GM06990 (cell line): Measurements from ENCODE around the gene GRID1.

Experiments
- DNase-seq: peaks from one replicate; pipeline ENCODE4 v3.0.0-alpha.2; 2011; ENCODE audit not compliant: insufficient read length; ENCODE audit errors: extremely low read depth
- H3K27me3 ChIP-seq: replicated peaks from 2 replicates; pipeline ENCODE4 v1.6.0; 2011; ENCODE audit warnings: low read length; ENCODE audit not compliant: control insufficient read depth, insufficient read depth
- H3K36me3 ChIP-seq: 2 replicates; pipeline ENCODE4 v1.5.1; 2011; ENCODE audit warnings: low read length; ENCODE audit not compliant: control insufficient read depth, insufficient read depth
- H3K4me3 ChIP-seq: replicated peaks from 2 replicates; pipeline ENCODE4 v1.5.1; 2011; ENCODE audit warnings: low read depth, mild to moderate bottlenecking, control low read depth, low read length
- CTCF ChIP-seq: IDR thresholded peaks from 2 replicates; pipeline ENCODE4 v1.5.1; 2011; ENCODE audit warnings: low read length, control low read depth, mild to moderate bottlenecking, inconsistent platforms; ENCODE audit not compliant: insufficient read depth, poor library complexity, severe bottlenecking

GRID1 gene

DNA sequence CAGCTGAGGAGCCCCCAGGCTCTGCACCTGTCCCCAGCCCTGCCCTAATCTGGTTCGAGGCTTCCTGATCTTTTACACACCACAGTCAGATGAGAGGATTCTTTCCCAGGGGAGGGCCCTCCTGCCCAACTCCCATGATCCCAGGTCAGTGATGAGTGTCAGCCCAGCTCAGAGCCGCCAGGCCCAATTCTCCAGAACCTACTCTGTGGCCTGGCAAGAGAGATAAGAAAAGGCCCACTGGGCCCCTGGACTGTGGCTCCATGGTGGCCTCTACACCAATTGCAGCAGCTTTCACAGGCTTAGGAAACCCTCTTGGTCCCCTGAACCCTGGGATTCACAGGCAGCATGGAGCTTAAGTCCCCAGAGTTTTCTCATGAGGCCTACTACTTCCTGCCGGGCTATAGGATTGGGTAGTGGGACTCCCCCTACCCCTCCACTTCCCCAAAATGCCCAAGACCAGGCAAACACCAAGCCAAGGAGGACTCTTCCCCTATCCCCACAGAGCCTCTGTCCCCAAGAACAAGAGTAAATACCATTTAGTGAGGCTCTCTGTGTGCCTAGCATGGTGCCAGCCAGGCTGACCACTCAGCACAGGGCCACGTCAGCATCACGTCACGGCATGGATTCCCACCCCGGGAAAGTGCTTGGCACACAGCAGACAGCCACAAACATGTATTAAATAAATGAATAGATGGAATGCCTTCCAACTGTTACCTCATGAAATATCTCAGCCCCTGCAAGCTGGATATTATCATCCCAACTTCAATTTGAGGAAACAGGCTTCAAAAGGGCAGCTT is 100.0 kb downstream of the GRID1 start:
- H3K27me3 ChIP-seq = no peaks in the 10 kb centered on the region; the same call in none of the 2 replicates
- DNase-seq = no peak
- H3K4me3 ChIP-seq = no peak overlapping the region
- no peak for TF ChIP-seq CTCF
- H3K36me3 ChIP-seq = no peaks in the 10 kb centered on the region

GRCh38 chr10:86265895-86266259 is 100.7 kb downstream of the GRID1 start:
- Histone ChIP-seq H3K4me3 (no peak overlapping the region), H3K36me3 (no peaks in the 10 kb centered on the region), H3K27me3 (no peaks in the 10 kb centered on the region; the same call in none of the 2 replicates)
- TF ChIP-seq CTCF = no peak
- DNase-seq = no peak

DNA sequence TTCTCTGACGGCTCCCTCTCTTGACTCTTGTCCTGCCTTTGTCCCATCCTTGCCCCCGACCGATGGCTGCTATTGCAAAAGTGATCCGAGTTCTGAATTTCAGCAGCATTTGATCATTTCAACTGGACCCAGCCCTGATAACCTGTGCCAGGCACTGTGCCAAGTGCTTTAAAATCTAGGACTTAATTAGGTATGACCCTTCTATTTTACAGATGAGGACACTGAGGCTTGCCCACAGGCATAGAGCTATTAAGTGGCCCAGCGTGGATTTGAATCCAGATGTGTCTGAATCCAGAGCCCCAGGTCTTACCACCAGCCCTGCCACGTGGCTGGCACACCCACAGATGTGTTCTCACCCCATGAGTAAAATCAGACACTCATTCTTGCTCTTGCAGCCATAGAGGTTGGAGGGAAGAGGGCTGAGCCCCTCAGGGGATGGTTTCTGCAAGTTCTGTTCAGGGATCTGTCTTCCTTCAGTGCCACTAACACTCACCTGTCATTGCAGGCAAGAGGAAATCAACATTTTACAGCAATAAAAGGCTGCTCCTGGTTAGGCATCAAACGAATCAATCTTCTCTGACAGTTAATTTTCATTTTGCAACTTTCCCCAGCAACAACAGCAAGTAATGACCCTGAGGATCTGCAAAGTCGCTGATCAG is 101.2 kb downstream of the GRID1 start:
- H3K27me3 ChIP-seq = no peaks in the 10 kb centered on the region; the same call in none of the 2 replicates
- H3K4me3 ChIP-seq = no peak overlapping the region
- no peak for DNase-seq
- H3K36me3 ChIP-seq = no peaks in the 10 kb centered on the region
- TF ChIP-seq CTCF = no peak

GRCh38 chr10:86264481-86265231 is 101.9 kb downstream of the GRID1 start:
- Histone ChIP-seq H3K4me3 (no peak overlapping the region), H3K27me3 (no peaks in the 10 kb centered on the region; the same call in none of the 2 replicates), H3K36me3 (no peaks in the 10 kb centered on the region)
- DNase-seq = no peak
- TF ChIP-seq CTCF = no peak

DNA sequence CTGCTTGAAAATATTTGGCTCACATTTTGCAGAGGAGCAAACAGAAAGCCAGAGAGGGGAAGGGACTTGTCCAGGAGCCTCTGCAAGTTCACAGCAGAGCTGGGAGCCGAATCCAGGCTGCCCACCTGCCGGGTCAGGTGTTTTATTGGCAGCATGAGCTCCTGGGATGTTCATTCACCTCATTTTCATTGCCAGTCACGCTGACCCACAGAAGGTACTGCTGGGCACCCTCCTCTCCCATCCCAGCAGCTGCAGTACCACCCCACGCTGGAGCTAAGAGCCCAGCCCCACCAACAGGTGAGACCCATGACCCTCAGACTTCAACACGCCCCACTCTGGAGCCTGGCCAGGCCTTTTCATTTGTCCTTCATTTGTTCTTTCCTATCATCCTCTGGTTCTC is 102.7 kb downstream of the GRID1 start:
- H3K27me3 ChIP-seq = no peaks in the 10 kb centered on the region; the same call in none of the 2 replicates
- H3K36me3 ChIP-seq = no peaks in the 10 kb centered on the region
- H3K4me3 ChIP-seq = no peak overlapping the region
- TF ChIP-seq CTCF = no peak
- DNase-seq = no peak
